ENCODE measurements around the gene NUAK2.

NUAK2 gene

DNA sequence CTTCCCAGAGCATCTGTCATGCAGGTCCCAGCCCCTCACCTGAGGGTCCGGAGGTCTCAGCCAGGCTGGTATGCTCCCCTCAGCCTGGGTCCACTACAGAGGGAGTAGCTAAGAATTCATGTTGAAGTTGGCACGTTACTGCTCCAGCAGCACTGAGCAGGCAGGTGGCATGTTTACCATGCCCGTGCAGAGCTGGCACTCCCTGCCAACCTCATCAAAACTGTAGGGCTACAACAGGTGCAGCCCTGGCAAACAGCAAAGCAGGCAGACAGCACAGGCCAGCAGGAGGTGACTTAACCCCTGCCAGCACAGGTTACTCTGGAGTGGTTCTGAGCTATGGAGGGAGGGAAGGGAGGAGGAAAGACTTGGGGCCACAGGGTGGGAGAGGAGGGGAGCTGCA is 46.4 kb downstream of the NUAK2 start:
- DNase-seq (ENCODE audit: low read depth in 1 of 2, low spot score in 1 of 2) = peak in 1 of 2 donors; percentile 15

DNA sequence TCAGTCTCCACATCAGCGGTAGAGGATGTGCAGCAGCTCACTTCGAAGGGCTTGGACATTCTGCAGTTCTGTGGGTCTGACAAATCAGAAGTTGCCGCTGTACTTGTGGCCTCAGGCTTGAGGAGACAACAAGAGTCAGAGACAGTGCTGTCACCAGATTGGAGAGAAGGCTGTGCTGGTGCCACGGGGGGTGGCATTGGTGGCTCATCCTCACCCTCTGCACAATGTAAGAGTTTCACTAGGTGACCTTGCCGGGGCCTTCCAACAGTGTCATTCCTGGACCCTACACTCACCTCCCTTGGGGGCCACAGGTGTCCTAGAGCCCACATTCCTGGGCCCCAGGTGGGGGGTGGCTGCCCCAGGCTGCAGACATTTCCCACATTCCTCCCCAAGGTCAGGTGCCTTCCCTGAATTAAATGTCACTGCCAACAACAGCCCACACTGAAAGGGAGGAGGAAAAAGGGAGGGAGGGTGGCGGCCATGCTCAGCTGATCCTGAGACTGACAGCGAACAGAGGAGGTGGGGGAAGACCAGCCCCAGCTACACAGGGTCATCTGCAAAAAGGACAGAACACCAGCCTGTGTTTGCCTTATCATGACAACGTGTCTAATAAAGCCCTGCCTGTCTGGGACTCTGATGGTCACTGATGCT is 47.4 kb downstream of the NUAK2 start:
- no peak for DNase-seq (ENCODE audit: low read depth in 1 of 2, low spot score in 1 of 2)

DNA sequence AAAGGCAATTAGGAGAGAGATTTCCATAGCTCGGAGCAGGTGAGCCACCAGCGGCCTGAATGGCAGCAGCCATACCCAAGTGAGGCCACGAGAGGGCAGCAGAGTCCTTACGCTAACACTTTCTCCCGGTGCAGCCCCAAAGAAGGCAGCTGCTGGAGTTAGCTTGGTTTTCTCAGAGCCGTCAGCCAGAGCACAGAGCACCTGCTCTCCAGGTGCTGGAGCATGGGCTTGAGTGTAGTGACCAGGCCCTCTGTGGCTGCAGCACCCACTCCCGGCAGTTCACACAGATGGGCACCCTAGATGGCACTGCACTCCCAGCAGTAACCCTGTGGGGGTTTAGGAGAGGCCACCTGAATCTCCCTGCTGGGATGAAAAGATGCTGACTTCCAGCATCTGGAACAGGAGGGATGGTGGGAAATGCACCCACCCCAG is 48.0 kb downstream of the NUAK2 start:
- DNase-seq (ENCODE audit: low read depth in 1 of 2, low spot score in 1 of 2) = peak; percentile 69 to 78

DNA sequence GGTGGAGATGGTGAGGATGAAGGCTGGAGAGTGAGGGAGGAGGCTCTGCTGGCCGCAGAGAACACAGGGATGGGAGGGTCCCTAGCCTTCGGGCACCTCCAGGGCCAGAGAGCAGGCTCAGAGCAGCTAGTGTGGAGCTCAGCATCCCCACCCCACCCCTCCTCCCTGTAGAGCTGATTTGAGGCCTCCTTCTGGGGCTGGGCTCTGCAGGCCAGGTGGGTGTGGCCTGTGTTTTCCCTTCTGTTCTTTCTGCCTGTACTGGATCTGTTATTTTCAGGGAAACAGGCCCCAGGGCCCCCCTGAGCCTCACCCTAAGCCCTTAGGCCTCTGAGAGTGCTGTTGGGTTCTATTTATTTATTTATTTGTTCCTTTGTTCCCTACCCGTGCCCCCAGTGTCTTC is 49.0 kb downstream of the NUAK2 start:
- DNase-seq (ENCODE audit: low read depth in 1 of 2, low spot score in 1 of 2) = no peak

DNA sequence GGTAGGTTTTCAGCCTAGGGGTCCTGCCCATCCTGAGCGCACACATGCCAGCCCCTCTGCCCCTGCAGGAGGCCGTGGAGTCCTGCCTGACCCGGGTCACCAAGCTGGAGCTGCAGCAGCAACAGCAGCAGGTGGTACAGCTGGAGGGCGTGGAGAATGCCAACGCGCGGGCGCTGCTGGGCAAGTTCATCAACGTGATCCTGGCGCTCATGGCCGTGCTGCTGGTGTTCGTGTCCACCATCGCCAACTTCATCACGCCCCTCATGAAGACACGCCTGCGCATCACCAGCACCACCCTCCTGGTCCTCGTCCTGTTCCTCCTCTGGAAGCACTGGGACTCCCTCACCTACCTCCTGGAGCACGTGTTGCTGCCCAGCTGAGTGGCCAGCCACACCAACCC is 49.8 kb downstream of the NUAK2 start:
- no peak for DNase-seq (ENCODE audit: low read depth in 1 of 2, low spot score in 1 of 2)

DNA sequence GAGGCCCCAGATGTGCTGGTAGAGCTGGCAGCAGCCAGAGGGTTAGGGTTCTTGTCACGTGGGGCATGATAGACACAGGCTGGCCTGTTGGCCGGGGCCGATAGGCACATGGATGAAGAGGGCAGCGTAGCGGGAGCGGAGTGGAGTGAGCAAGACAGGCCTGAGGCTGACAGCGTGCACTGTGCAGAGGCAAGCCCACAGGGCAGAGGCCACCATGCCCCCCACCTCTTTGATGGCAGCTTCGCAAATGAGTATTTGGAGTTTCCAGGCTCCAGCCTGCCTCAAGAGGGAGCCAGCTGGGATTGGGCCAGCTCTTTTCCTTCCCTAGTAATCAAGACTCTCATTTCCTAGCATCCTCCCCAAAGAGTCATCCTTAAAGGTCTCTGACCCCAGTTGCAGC is 50.3 kb downstream of the NUAK2 start:
- DNase-seq (ENCODE audit: low read depth in 1 of 2, low spot score in 1 of 2) = no peak

DNA sequence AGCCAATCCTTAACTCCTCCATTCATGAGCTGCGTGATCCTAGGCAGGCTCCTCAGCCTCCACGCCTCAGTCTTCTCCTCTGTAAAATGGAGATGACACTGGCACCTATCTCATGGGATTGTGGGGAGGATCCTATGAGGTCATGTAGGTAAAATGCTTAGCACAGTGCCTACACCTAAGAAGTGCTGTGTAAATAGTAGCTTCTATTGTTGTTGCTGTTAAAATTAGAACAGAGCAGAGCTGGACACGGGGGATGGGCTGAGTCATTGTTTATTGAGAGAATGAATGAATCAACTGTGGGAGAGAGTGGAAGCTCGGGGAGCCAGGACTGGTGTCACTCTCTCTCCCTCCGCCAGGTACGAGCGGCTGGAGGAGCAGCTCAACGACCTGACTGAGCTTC is 50.8 kb downstream of the NUAK2 start:
- DNase-seq (ENCODE audit: low read depth in 1 of 2, low spot score in 1 of 2) = no peak

DNA sequence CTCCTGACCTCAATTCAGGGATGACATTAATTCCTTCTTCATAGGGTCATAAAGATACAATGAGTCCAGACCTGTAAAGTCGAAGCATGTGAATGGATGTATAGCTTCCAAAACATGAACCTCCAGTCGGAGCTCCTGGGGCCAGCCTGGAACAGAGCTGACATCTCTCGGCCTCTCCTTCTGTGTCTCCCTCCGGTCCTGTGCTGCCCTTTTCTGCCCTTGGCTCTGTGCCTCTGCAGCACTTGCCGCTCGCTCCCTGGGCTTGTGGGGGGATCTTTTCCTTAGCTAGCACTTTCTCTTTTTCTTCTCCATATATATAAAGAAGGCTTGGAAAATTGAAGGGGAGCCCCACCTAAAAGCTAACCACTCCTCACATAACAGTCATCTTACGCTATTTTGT is 51.3 kb downstream of the NUAK2 start:
- no peak for DNase-seq (ENCODE audit: low read depth in 1 of 2, low spot score in 1 of 2)

DNA sequence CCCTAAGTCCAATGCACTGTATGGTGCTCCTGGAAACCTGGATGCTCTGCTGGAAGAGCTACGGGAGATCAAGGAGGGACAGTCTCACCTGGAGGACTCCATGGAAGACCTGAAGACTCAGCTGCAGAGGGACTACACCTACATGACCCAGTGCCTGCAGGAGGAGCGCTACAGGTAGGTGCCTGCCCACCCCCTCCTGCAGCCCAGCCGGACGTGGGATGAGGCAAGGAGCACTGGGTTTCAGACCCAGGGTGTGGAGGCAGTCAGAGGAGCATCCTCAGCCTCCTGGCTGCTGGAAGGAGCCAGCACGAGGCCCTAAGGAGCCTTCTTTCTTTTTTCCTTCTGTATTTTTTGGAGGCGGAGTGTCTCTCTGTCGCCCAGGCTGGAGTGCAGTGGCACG is 51.8 kb downstream of the NUAK2 start:
- no peak for DNase-seq (ENCODE audit: low read depth in 1 of 2, low spot score in 1 of 2)

DNA sequence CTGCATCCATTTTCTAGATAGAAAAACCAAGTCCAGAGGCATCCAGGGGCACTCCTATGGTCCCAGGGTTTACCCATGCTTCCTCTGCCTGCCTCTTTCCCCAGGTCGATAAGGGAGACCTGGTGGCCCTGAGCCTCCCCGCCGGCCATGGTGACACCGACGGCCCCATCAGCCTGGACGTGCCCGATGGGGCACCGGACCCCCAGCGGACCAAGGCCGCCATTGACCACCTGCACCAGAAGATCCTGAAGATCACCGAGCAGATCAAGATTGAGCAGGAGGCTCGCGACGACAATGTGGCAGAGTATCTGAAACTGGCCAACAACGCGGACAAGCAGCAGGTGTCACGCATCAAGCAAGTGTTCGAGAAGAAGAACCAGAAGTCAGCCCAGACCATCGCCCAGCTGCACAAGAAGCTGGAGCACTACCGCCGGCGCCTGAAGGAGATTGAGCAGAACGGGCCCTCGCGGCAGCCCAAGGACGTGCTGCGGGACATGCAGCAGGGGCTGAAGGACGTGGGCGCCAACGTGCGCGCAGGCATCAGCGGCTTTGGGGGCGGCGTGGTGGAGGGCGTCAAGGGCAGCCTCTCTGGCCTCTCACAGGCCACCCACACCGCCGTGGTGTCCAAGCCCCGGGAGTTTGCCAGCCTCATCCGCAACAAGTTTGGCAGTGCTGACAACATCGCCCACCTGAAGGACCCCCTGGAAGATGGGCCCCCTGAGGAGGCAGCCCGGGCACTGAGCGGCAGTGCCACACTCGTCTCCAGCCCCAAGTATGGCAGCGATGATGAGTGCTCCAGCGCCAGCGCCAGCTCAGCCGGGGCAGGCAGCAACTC is 52.5 kb downstream of the NUAK2 start:
- DNase-seq (ENCODE audit: low read depth in 1 of 2, low spot score in 1 of 2) = no peak

DNA sequence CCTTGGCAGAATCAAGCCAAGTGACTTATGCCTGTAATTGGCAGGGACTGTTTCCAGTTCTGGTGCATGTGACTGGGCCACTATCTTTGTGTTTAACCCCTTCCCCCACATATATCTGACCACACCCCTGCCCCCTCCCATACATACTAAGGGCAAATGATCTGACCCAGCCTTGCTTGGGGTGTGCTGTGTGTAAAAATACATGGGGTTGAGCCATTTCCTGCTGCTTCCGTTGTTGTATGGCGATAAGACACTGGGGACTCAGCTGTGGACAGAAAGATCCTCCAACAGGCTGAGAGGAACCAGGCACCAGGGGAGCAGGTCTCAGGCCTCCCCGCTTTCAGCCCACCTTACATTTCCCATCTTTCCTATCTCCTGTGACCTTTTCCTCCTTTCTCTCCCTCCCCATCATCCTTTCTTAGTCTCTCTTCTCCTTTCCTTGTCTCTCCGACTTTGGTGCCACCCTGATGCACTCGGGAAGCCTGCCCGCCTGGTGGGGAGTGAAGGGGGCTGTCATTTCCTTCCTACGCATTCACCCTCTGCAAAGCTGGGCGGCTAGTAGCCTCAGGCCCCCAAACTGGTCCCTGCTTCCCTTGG is 54.1 kb downstream of the NUAK2 start:
- DNase-seq (ENCODE audit: low read depth in 1 of 2, low spot score in 1 of 2) = no peak

DNA sequence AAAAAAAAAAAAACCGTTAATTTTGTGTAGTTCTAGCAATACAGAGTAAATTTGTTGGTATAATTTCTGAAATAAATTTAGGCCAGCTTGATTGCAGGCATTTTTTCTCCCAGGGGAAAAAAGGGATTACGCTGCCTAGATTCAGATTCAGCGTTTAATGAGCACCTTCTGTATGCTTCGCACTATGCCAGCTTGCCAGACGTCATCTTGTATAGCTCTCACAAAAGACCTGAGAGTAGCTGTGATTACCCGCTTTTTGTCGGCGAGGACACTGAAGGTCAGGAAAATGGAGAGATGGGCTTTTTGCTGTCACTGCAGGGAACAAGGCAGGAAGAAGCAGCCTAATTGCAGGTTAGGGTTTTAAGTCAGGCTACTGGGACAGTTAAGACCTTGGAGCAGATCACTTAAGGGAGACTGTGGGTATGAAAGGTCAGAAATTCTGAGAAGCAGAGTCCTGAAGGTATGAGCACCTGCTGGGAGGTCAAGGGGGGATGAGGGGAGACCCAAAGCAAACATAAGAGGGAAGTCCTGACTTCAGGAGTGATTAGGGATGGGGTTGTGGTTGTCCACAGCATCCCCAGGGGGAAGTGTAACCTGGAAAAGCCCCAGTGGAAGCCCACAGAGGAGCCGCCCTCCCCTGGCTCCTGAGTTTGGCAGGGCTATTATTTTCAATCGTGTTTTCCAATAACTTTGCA is 54.8 kb downstream of the NUAK2 start:
- no peak for DNase-seq (ENCODE audit: low read depth in 1 of 2, low spot score in 1 of 2)

DNA sequence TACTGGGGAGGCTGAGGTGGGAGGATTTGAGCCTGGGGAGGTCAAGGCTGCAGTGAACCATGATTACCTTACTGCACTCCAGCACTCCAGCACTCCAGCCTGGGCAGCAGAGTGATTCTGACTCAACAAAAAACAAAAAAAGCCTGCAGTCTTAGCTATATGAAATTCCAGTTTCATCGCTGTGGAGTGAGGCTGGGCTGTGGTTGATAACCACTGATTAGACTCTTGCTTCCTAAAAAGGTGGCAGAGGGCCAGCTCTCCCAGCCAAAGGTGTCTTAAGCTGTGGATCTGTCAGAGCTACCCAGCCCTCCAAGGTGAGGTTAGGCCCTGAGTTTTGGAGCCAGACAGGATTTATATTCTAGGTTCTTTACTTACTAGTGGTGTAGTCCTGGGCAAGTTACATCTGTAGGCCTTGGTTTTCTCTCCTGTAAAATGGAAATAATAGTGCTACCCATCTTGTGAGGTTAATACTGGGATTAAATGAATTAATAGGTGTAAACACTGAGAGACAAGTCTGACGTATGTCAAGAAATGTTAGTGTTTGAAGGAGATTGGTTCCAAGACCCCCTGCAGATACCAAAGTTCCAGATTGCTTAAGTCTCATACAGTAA is 57.9 kb downstream of the NUAK2 start:
- no peak for DNase-seq (ENCODE audit: low read depth in 1 of 2, low spot score in 1 of 2)

DNA sequence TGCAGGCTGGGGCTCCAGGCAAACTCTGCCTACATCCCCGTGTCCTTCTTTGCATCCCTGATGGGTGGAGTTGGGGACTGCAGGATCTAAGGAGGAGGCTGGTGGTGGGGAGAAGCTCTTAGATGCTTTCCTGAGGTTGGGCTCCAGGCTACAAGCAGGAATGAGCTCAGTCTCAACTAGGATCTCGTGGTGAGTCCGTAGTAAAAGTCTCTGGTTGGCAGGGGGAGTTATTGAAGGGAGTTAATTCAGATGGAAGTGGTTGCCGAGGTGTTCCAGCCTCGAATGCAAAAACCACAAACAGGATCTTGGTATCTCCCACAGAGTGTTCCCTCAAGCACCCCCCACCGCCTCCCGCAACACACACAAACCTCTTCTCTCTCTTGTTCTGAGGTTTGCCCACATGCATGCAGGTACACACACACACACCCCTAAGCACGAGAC is 58.8 kb downstream of the NUAK2 start:
- no peak for DNase-seq (ENCODE audit: low read depth in 1 of 2, low spot score in 1 of 2)

DNA sequence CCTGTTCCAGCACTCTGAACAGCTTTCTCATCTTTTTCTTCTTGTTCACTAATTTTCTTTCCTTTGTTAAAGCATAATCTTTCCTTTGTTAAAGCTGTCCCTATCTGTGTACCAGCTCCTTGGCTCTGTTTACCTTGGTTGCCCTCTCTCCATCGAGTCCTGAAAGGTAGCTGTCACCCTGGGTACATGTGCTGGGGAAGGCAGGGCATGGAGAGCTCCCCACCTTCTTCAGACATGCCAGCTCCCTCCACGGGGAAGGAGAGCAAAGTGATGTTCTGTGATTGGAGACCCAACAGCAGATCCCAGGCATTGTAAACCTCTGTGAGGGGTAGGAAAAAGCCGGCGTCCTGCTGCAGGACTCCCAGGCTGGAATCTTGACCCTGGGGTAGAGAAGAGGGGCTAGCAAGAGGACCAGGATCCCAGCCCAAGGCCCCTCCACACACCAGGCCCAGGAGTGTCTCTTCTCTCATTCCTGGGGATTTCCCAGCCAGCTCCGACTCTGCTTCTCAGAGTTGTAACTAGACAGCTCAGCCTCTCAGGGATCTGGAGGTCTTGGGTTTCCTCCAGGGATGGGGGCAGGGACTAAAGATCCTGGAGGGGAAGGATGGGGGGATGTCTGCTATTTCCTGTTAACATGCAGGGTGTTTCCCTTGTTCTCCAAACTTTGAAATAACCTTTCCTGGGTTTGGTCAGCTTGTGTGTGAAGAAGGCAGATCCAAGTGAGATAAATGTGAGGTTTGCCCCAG is 59.4 kb downstream of the NUAK2 start:
- DNase-seq (ENCODE audit: low read depth in 1 of 2, low spot score in 1 of 2) = no peak

DNA sequence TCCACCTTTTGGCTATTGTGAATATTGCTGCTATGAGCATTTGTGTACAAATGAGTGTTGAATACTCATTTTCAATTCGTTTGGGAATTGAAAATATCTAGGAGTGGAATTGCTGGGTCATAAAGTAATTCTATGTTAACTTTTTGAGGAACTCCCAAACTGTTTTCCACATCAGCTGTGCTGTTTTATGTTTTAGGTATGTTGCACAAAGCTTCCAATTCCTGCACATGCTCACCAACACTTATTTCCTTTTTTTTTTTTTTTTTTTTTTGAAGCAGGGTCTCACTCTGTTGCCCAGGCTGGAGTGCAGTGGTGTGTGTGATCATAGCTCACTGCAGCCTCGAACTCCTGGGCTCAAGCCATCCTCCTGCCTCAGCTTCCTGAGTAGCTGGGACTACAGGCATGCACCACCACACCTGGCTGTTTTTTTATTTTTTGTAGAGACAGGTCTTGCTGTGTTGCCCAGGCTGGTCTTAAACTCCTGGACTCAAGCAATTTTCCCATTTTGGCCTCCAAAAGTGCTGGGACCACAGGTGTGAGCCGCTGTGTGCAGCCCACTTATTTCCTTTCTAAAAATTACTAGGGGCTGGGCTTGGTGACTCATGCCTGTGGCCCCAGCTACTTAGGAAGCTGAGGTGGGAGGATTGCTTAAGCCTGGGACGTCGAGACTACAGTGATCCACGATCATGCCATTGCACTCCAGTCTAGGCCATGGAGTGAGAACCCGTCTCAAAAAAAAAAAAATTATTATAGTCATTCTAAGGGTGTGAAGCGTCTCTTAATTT is 60.4 kb downstream of the NUAK2 start:
- DNase-seq (ENCODE audit: low read depth in 1 of 2, low spot score in 1 of 2) = no peak

DNA sequence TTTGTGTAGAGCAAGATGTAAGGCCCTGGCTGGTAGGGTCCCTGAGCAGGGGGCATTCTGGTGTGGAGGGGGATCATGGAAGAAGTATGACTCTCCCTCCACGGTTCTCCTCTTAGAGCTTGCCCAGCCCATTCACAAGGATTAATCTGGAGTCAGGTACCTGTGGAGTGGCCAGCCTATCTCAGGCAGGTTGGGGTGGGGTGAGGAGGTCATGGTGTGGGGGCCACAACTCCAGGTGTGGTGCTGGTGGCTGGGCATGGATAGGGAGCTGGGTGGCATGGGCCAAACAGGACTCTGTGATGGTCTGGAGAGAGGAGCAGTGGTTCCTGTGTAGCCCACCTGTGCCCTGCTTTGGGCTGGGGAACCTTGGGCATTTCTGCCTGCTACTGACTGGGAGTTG is 61.5 kb downstream of the NUAK2 start:
- DNase-seq (ENCODE audit: low read depth in 1 of 2, low spot score in 1 of 2) = no peak

DNA sequence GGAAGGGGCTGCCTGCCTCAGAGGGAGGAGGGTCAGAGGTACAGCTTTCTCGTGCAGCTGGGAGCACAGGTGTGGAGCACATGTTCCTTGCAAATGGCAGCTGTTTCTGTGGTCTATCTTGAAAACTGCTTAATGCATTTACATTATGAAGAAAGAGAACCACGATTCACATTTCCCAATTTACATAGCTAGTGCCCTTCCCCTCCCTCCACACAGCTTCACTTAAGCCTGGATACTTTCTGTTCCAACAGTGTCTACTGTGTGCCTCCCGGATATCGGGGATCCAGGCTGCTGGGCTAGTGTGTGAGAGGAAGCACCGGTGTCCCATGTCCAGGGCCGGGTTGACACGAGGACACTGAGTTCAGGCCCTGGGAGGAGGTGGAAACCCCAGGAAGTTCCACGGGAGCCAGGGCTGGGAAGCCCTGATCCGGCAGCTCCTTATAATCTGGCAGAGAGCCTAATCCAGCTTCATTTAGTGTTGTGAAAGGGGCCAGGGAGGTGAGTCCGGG is 62.2 kb downstream of the NUAK2 start:
- DNase-seq (ENCODE audit: low read depth in 1 of 2, low spot score in 1 of 2) = no peak

DNA sequence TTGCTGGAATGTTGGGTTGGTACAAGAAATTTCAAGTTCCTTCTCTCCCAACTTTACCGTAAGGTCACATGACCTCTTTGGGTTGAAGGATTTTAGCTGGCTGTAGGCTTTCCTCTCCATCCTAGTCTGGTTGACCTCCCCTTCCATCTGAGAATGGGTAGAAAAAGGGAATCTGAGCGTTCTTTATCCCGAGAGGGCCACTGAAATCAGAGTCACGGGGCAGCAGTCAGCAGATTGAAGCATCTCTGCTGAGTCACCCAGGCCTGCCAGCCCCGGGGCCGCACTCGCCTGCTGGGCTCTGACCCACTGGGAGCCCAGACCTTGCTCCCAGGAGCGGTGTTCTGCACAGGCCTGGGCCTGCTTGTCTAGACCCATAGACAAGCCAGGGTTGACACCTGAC is 62.8 kb downstream of the NUAK2 start:
- DNase-seq (ENCODE audit: low read depth in 1 of 2, low spot score in 1 of 2) = no peak

DNA sequence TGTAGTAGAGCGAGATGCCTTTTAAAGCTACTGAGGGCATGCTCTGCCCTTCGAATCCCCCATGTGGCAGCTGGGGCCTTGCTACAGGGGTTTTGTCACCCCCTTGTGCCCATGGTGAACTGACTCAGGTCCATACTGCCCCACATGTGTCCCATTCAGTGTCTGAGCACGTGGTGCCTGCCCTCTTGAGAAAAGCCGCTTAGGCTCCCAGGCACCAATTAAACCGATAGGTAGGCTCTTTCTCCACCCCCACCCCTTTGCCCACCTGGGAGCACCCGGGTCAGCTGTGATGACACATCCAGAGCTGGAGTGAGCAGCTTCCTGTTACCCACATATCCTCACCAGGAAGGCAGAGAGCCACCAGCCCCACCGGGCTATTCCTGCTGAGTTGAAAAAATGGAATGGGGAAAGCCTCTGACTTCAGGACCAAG is 63.3 kb downstream of the NUAK2 start:
- no peak for DNase-seq (ENCODE audit: low read depth in 1 of 2, low spot score in 1 of 2)
